Measurements from ENCODE around the gene NOXA1.

GRCh38 chr9:137479892-137480685 lies 56.9 kb downstream of the NOXA1 start:
- TF ChIP-seq CTCF (IDR thresholded peaks at IDR 0.05): no peak
- no peak for TF ChIP-seq POLR2A (IDR thresholded peaks at IDR 0.05)

All from right lobe of liver (tissue), 4 donors.